ENCODE data around the gene PATJ. TPM values are rescaled to one million over a fixed set of nuclear protein-coding genes. Genes with fewer than 3 reads are reported as not detected.

The PATJ gene
- total RNA-seq, 1 donor from 2014 or later: 39.4 TPM

DNA sequence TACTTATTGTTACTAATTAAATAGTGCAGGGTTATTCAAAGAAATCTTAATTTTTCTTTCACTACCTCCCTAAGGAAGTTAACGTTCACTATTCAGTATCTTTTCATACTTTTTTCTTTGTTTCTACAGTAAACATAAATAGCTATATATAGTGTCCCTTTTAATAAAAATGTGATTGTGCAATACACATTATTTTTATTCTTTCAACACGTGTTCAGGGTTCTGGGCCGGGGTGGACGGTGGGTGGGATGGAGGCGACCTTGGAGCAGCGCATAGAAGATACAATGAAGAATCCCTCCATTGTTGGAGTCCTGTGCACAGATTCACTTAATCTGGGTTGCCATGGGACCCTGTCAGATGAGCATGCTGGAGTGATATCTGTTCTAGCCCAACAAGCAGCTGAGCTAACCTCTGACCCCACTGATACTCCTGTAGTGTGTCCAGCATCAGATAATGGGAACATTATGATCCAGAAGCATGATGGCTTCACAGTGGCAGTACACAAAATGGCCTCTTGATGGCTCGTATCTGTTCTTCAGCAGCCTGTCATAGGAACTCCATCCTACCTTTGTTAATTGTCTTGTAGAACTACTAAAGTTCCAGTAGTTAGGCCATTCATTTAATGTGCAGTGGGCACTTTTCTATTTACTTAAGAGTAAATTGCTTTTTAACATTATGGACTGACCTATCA lies 296.5 kb downstream of the PATJ start:
- Mint-ChIP-seq H3K27me3 (no peaks in the 10 kb centered on the region), H3K36me3 (no peaks in the 10 kb centered on the region), H3K9me3 (no peaks in the 10 kb centered on the region), H3K27ac (no peak overlapping the region), H3K4me3 (no peak overlapping the region), H3K4me1 (ENCODE audit: unreplicated experiment) (peaks cover 16% of the 10 kb centered on the region)
- peak; percentile 62 for TF ChIP-seq CTCF (conservative IDR thresholded peaks at IDR 0.05)
- no peak for DNase-seq (ENCODE audit: extremely low spot score, unreplicated experiment)

- H3K9me3 Mint-ChIP-seq: no peaks in the 10 kb centered on the region
- no peak for DNase-seq (ENCODE audit: extremely low spot score, unreplicated experiment)
- no peak overlapping the region for H3K4me3 Mint-ChIP-seq
- H3K4me1 Mint-ChIP-seq (ENCODE audit: unreplicated experiment): peaks cover 21% of the 10 kb centered on the region
- no peaks in the 10 kb centered on the region for H3K36me3 Mint-ChIP-seq
- no peaks in the 10 kb centered on the region for H3K27me3 Mint-ChIP-seq
- no peak for TF ChIP-seq CTCF (conservative IDR thresholded peaks at IDR 0.05)
- peak overlapping the region; percentile 37 for H3K27ac Mint-ChIP-seq
Observed at GRCh38 chr1:62040450-62040849, 298.2 kb downstream of the PATJ start.

DNA sequence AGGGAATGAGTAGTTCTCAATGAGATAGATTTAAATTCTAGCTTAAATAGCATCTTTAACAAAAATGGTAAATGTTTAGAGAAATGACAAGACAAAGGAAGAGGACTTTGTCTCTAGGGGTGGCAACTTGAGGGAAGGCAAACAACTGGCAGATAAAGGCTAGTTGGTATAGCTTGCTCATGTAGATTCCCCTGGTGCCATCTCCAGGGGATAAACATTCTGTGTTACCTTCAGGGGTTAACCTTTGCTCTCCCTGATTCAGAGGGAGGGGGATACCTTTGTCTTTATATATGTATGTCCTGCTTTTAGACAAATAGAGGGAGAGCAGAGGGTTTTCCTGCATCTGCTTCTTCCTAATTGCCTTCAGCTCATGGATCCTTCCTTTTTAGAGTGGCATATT lies 298.7 kb downstream of the PATJ start:
- no peak overlapping the region for H3K4me3 Mint-ChIP-seq
- no peak for DNase-seq (ENCODE audit: extremely low spot score, unreplicated experiment)
- no peaks in the 10 kb centered on the region for H3K36me3 Mint-ChIP-seq
- H3K4me1 Mint-ChIP-seq (ENCODE audit: unreplicated experiment): peaks cover 21% of the 10 kb centered on the region
- no peaks in the 10 kb centered on the region for H3K9me3 Mint-ChIP-seq
- H3K27me3 Mint-ChIP-seq: no peaks in the 10 kb centered on the region
- TF ChIP-seq CTCF (conservative IDR thresholded peaks at IDR 0.05): no peak
- peak overlapping the region; percentile 37 for H3K27ac Mint-ChIP-seq

DNA sequence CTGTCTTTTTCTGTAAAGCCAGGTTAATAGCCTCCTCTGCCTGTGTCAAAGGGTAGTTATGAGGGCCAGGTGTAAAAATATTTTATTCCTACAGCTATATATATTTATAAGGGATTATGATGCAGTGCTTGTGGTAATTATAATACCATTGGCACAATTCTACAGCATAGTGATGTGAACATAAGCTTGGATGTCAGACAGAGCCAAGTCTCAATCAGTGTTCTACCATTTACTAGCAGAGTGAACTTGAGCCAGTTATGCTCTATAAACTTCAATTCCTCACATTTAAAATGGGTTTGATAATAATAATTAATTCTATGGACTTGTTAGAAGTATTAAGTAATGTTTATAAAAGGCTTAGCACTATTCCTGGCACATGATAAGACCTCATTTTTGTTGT lies 300.9 kb downstream of the PATJ start:
- H3K4me1 Mint-ChIP-seq (ENCODE audit: unreplicated experiment): peaks cover 29% of the 10 kb centered on the region
- H3K27me3 Mint-ChIP-seq: no peaks in the 10 kb centered on the region

DNA sequence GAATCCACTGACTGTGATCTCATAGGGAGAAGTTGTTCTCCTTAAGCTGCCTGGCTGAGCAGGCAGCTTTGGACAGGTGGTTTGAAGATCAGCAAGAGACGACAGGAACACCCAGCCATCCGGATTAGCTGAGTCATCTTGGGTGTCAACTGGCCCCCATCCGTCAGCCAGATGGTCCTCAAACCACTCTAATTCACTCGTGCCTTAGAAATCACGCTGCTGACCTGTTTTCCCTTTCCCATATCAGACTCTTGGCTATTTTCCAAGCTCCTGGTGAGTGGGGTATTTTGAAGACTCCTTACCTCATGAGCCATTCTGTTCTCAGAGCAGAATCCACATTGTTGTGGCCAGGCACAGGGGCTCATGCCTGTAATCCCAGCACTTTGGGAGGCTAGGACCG lies 303.3 kb downstream of the PATJ start:
- Mint-ChIP-seq H3K4me3 (no peak overlapping the region), H3K36me3 (peaks cover 11% of the 10 kb centered on the region), H3K27ac (peak overlapping the region; percentile 61), H3K4me1 (ENCODE audit: unreplicated experiment) (peaks cover 24% of the 10 kb centered on the region), H3K9me3 (no peaks in the 10 kb centered on the region), H3K27me3 (no peaks in the 10 kb centered on the region)
- DNase-seq (ENCODE audit: extremely low spot score, unreplicated experiment): no peak
- TF ChIP-seq CTCF (conservative IDR thresholded peaks at IDR 0.05): no peak

More for the DNA sequence above, 300.9 kb downstream of the PATJ start:
- TF ChIP-seq CTCF (conservative IDR thresholded peaks at IDR 0.05): no peak
- H3K36me3 Mint-ChIP-seq: peaks cover 10% of the 10 kb centered on the region
- H3K9me3 Mint-ChIP-seq: no peaks in the 10 kb centered on the region
- DNase-seq (ENCODE audit: extremely low spot score, unreplicated experiment): no peak
- H3K4me3 Mint-ChIP-seq: no peak overlapping the region
- no peak overlapping the region for H3K27ac Mint-ChIP-seq

Data from type B pancreatic cell (in vitro differentiated cells).